ENCODE results near the gene CYP19A1.
"Not testable (repeated sequence)": the region's sequence is repeated elsewhere in the genome, so short reads cannot be mapped to it uniquely, and the experiment has no call there.

CYP19A1 gene

GRCh38 chr15:51283026-51283425, 55.4 kb downstream of the CYP19A1 start:
- TF ChIP-seq, protein P1, sequence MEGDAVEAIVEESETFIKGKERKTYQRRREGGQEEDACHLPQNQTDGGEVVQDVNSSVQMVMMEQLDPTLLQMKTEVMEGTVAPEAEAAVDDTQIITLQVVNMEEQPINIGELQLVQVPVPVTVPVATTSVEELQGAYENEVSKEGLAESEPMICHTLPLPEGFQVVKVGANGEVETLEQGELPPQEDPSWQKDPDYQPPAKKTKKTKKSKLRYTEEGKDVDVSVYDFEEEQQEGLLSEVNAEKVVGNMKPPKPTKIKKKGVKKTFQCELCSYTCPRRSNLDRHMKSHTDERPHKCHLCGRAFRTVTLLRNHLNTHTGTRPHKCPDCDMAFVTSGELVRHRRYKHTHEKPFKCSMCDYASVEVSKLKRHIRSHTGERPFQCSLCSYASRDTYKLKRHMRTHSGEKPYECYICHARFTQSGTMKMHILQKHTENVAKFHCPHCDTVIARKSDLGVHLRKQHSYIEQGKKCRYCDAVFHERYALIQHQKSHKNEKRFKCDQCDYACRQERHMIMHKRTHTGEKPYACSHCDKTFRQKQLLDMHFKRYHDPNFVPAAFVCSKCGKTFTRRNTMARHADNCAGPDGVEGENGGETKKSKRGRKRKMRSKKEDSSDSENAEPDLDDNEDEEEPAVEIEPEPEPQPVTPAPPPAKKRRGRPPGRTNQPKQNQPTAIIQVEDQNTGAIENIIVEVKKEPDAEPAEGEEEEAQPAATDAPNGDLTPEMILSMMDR (IDR thresholded peaks at IDR 0.05; ENCODE audit: low read depth, low read length, missing control alignments) = no peak
- in situ Hi-C loops (cut with HindIII; ENCODE audit: low pct_ligation_motif_present, low sequenced_read_pairs) = no loop called here
- H3K36me3 ChIP-seq (replicated peaks) = no peaks in the 10 kb centered on the region
- H3K27me3 ChIP-seq (replicated peaks) = peaks cover 12% of the 10 kb centered on the region
- H3K4me3 ChIP-seq (ENCODE audit: low read depth, low read length) = no peak overlapping the region
- no peak overlapping the region for H3K27ac ChIP-seq
- DNase-seq = no peak

- DNase-seq; H3K36me3 ChIP-seq (replicated peaks); H3K27ac ChIP-seq; H3K4me3 ChIP-seq (ENCODE audit: low read depth, low read length); in situ Hi-C loops (cut with HindIII; ENCODE audit: low pct_ligation_motif_present, low sequenced_read_pairs): not testable (repeated sequence)
- peaks cover 13% of the 10 kb centered on the region for H3K27me3 ChIP-seq (replicated peaks)
Measured at GRCh38 chr15:51282241-51282640, 56.2 kb downstream of the CYP19A1 start.

GRCh38 chr15:51281368-51281967, 56.9 kb downstream of the CYP19A1 start:
- Histone ChIP-seq H3K4me3 (ENCODE audit: low read depth, low read length) (no peak overlapping the region), H3K36me3 (replicated peaks) (no peaks in the 10 kb centered on the region), H3K27ac (no peak overlapping the region), H3K27me3 (replicated peaks) (peaks cover 17% of the 10 kb centered on the region)
- DNase-seq = peak; percentile 47
- in situ Hi-C loops (cut with HindIII; ENCODE audit: low pct_ligation_motif_present, low sequenced_read_pairs) = no loop called here
- TF ChIP-seq, protein P1 (IDR thresholded peaks at IDR 0.05; ENCODE audit: low read depth, low read length, missing control alignments) = peak; percentile 91

GRCh38 chr15:51280838-51281237, 57.6 kb downstream of the CYP19A1 start:
- Histone ChIP-seq H3K4me3 (ENCODE audit: low read depth, low read length) (no peak overlapping the region), H3K27me3 (replicated peaks) (peaks cover 18% of the 10 kb centered on the region), H3K36me3 (replicated peaks) (no peaks in the 10 kb centered on the region), H3K27ac (no peak overlapping the region)
- TF ChIP-seq, protein P1 (IDR thresholded peaks at IDR 0.05; ENCODE audit: low read depth, low read length, missing control alignments) = no peak
- in situ Hi-C loops (cut with HindIII; ENCODE audit: low pct_ligation_motif_present, low sequenced_read_pairs) = no loop called here
- DNase-seq = no peak

- in situ Hi-C loops (cut with HindIII; ENCODE audit: low pct_ligation_motif_present, low sequenced_read_pairs) = no loop called here
- TF ChIP-seq, protein P1 (IDR thresholded peaks at IDR 0.05; ENCODE audit: low read depth, low read length, missing control alignments) = no peak
- no peak overlapping the region for H3K4me3 ChIP-seq (ENCODE audit: low read depth, low read length)
- H3K27ac ChIP-seq = no peak overlapping the region
- peaks cover 26% of the 10 kb centered on the region for H3K27me3 ChIP-seq (replicated peaks)
- no peak for DNase-seq
- no peaks in the 10 kb centered on the region for H3K36me3 ChIP-seq (replicated peaks)
Measured at GRCh38 chr15:51279391-51279790, 59.0 kb downstream of the CYP19A1 start.

DNA sequence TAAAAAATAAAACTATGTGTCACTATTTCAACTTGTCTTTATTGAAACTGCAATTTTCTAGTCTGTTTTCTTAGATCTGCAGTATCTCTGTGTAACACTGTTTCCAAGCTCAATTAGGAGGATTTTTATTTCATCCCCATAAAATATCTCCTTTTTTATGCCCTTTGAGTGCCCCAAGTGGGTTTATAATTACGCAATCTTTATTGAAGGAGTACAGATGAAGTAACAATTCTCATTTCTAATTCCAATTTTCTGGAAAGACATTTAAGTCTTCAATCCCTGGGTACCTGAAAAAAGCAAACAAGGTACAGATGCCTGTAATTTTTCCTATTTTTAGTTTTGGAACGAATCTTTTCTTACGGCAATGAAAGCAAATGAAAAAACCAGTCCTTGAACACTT, 61.3 kb downstream of the CYP19A1 start:
- H3K36me3 ChIP-seq (replicated peaks) = no peaks in the 10 kb centered on the region
- TF ChIP-seq, protein P1 (IDR thresholded peaks at IDR 0.05; ENCODE audit: low read depth, low read length, missing control alignments) = no peak
- in situ Hi-C loops (cut with HindIII; ENCODE audit: low pct_ligation_motif_present, low sequenced_read_pairs) = no loop called here
- H3K4me3 ChIP-seq (ENCODE audit: low read depth, low read length) = no peak overlapping the region
- H3K27me3 ChIP-seq (replicated peaks) = peaks cover 30% of the 10 kb centered on the region
- no peak overlapping the region for H3K27ac ChIP-seq
- no peak for DNase-seq

All from brain microvascular endothelial cell (primary cell).